Endothelial cell (in vitro differentiated cells): ENCODE measurements around the gene TMEM239. TPM values are rescaled to one million over a fixed set of nuclear protein-coding genes. Genes with fewer than 3 reads are reported as not detected.

ENCODE experiments used
- DNase-seq: peaks from one replicate; pipeline ENCODE4 v3.0.0; 2021; ENCODE audit warnings: low spot score
- H3K27ac Mint-ChIP-seq: one replicate; pipeline ENCODE4 v1.8.0; 2021; ENCODE audit warnings: mixed read lengths, inconsistent platforms; ENCODE audit not compliant: unreplicated experiment
- H3K27me3 Mint-ChIP-seq: one replicate; pipeline ENCODE4 v1.8.0; 2021; ENCODE audit warnings: mild to moderate bottlenecking, moderate library complexity, mixed read lengths, inconsistent platforms; ENCODE audit not compliant: unreplicated experiment
- H3K36me3 Mint-ChIP-seq: one replicate; pipeline ENCODE4 v1.8.0; 2021; ENCODE audit warnings: mild to moderate bottlenecking, low read depth, mixed read lengths, inconsistent platforms; ENCODE audit not compliant: unreplicated experiment
- H3K4me1 Mint-ChIP-seq: one replicate; pipeline ENCODE4 v1.8.0; 2021; ENCODE audit warnings: mild to moderate bottlenecking, mixed read lengths, inconsistent platforms; ENCODE audit not compliant: unreplicated experiment
- H3K4me3 Mint-ChIP-seq: one replicate; pipeline ENCODE4 v1.8.0; 2021; ENCODE audit warnings: mild to moderate bottlenecking, mixed read lengths, inconsistent platforms; ENCODE audit not compliant: unreplicated experiment
- H3K9me3 Mint-ChIP-seq: one replicate; pipeline ENCODE4 v1.8.0; 2021; ENCODE audit warnings: mixed read lengths, inconsistent platforms; ENCODE audit not compliant: unreplicated experiment
- total RNA-seq: library from RNA; stranded (reverse); fragmentation: NEBNext Ultra II Directional; extraction: Animal tissue kit (Norgen Biotek cat#: 25700); gene quantifications from one replicate; pipeline ENCODE4 v1.2.1, GENCODE V29; 2021; ENCODE audit not compliant: unreplicated experiment
- TF ChIP-seq, protein P1 (sequence below): fragments of 200-600 bp; sonication (generic); IDR thresholded peaks from one replicate; pipeline ENCODE4 v1.5.0; 2021; ENCODE audit warnings: antibody characterized with exemption; ENCODE audit not compliant: unreplicated experiment

The TMEM239 gene
- total RNA-seq, 1 donor from 2014 or later = not detected

DNA sequence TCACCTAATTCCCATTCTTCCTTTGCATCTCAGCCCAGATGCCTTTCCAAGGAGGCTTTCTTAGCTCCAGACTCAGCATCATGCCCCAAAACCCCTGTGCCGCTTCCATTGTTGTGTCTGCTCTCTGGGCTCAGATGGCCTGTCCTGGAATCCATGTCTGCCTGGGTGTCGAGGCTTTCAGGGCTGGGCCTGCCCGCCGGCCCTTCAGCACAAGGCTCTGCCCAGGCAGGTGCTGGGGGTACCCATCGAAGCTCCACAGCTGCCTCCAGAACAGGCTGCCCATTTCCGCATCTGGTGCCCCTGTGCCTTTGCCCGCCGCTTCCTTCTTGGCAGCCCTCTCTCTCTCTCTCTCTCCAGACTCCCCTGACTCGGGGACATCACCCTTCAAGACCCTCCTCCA lies 16.9 kb upstream of the TMEM239 start:
- TF ChIP-seq, protein P1, sequence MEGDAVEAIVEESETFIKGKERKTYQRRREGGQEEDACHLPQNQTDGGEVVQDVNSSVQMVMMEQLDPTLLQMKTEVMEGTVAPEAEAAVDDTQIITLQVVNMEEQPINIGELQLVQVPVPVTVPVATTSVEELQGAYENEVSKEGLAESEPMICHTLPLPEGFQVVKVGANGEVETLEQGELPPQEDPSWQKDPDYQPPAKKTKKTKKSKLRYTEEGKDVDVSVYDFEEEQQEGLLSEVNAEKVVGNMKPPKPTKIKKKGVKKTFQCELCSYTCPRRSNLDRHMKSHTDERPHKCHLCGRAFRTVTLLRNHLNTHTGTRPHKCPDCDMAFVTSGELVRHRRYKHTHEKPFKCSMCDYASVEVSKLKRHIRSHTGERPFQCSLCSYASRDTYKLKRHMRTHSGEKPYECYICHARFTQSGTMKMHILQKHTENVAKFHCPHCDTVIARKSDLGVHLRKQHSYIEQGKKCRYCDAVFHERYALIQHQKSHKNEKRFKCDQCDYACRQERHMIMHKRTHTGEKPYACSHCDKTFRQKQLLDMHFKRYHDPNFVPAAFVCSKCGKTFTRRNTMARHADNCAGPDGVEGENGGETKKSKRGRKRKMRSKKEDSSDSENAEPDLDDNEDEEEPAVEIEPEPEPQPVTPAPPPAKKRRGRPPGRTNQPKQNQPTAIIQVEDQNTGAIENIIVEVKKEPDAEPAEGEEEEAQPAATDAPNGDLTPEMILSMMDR = no peak
- Mint-ChIP-seq H3K36me3 (peaks cover 30% of the 10 kb centered on the region), H3K4me3 (peak overlapping the region; percentile 99), H3K4me1 (peaks cover 28% of the 10 kb centered on the region), H3K9me3 (no peaks in the 10 kb centered on the region), H3K27me3 (peaks cover 19% of the 10 kb centered on the region), H3K27ac (peak overlapping the region; percentile 92)
- DNase-seq = no peak

DNA sequence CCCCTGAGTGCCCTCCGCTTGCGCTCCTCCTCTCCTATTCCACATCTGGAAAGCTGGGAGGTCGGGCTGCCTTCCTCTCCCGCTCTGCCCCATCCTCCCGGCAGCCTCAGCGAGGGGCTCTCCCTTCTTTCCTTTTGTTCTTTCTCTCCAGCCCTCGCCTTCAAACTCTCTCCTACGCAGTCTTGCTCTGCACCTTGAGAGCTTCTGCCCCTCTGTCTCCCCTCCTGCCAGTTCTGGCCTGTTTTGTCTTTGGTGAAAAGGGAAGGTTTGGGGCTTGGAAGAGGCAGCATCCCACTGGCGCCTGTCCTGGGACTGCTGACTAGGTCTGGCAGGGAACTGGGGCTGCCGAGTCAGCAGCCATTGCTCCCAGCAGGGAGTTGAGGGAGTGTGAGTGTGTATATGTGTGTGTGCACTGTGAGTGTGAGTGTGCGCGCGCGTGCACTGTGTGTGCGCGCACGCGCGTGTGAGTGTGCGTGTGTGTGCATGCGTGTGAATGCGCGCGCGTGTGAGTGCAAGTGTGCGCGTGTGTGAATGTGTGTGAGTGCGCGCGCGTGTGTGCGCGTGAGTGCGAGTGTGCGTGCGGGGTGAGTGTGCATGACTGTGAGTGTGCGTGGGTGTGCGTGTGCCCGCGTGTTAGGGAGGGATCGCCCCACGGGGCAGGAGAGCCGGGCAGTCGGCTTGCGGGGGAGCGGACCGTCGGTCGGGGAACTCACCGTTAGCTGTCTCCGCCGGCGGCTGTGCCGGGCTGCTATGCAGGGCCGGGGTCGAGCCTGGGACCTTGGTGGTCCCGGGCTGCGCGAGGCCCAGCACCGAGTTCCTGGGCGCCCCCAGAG lies 16.3 kb upstream of the TMEM239 start:
- Mint-ChIP-seq H3K36me3 (peaks cover 30% of the 10 kb centered on the region), H3K4me1 (peaks cover 31% of the 10 kb centered on the region), H3K27me3 (peaks cover 20% of the 10 kb centered on the region), H3K4me3 (peak overlapping the region; percentile 99), H3K27ac (peak overlapping the region; percentile 92), H3K9me3 (no peaks in the 10 kb centered on the region)
- DNase-seq = no peak
- TF ChIP-seq, protein P1 = no peak

DNA sequence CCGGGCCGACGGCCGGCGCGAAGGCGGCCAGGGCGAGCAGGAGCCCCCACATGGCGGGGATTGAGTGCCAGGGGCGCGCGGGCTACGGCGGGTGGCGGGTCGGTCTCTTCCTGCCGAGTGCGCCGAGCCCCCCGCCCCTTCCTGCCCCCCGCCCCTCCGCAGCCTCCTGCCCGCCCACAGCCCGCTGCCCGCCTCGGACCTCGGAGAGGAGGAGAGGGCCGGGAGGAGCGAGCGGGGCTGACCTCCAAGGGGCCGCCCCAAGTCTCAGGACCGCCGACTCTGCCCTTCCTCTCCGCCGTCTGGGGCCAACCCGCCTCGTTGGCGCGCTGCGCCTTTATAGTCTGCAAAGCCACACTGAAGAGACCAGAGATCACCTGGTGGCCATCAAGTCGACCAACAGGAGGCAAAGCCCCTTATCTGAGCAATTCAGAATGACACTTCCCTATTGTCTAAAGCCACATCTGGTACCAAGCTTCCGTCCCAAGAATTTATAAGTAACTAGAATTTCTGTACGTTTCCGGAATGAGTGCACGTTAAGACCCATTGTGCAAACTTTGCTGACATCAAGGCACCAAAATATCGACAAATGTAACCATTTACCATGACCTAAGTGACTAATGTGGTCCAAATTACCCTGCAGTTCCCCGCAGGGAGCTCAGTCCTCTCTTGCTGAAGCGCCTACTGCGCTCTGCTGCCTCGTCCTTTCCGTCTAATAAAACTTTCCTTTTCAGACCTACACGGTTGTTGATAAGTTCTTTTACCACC lies 15.5 kb upstream of the TMEM239 start, which contains the start of gene CPXM1:
CPXM1 (minus strand) TSS at position 107 of the 765 bp plus-strand sequence; CDS start at position 52, 55 bp downstream.
- peak within 1 kb of the TSS; percentile 97 for H3K27ac Mint-ChIP-seq
- peaks cover 31% of the 10 kb centered on the region for H3K4me1 Mint-ChIP-seq
- TF ChIP-seq, protein P1 = peak; percentile 26
- peak; percentile 74 for DNase-seq
- H3K27me3 Mint-ChIP-seq = peaks cover 20% of the 10 kb centered on the region
- H3K4me3 Mint-ChIP-seq = peak within 1 kb of the TSS; percentile 99
- no peaks in the 10 kb centered on the region for H3K9me3 Mint-ChIP-seq
- H3K36me3 Mint-ChIP-seq = peaks cover 30% of the 10 kb centered on the region

DNA sequence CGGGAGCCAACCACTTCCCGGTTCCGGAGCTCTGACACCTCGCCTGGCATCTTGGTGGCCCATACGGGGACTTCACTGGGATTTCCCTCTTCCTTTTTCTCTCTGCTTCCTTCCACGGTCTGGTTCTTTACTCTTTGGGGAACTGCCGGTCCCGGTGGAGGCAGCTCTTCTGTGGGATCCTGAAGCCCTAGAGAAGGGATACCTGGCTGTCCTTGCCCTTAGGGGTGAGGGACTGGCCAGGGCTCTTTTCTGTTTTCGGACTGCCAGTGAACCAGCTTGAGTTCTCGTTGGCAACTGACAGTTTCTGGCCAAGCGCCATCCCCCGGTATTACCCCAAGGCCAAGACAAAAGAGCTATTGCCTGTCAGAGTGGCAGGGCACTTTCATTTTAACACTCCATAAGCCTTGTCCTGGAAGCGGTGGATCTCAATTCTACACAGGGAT lies 14.9 kb upstream of the TMEM239 start:
- peaks cover 28% of the 10 kb centered on the region for H3K36me3 Mint-ChIP-seq
- peaks cover 36% of the 10 kb centered on the region for H3K4me1 Mint-ChIP-seq
- H3K4me3 Mint-ChIP-seq = peak overlapping the region; percentile 91
- TF ChIP-seq, protein P1 = no peak
- H3K9me3 Mint-ChIP-seq = no peaks in the 10 kb centered on the region
- H3K27me3 Mint-ChIP-seq = peaks cover 25% of the 10 kb centered on the region
- no peak for DNase-seq
- peak overlapping the region; percentile 97 for H3K27ac Mint-ChIP-seq
